GM19438 (cell line): ENCODE results near the gene GPNMB.

ENCODE experiments used
- ATAC-seq: cut with Tn5 transposase; IDR thresholded peaks from one replicate; pipeline ENCODE4 v1.9.1; 2021; ENCODE audit warnings: low read depth; ENCODE audit not compliant: unreplicated experiment

GPNMB gene

DNA sequence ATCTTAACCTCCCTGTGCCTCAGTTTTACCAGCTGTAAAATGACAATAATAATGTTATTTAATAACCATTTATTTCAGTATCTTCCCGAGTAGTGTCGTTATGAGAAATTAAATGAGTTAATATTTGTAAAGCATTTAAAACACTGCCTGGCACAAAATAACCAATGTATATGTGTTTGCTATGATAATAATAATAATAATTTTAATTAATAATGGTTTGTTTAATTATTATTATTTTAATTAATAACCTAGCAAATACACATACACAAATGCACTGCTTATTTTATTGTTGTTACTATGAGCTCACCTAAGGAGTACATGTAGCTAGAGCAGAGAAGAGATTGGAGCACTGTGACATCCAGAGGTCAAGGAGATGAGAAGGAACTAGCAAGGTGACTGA is 18.2 kb upstream of the GPNMB start:
- no peak for ATAC-seq

- no peak for ATAC-seq
These were observed 15.9 kb upstream of the GPNMB start for GRCh38 chr7:23230641-23231101.

DNA sequence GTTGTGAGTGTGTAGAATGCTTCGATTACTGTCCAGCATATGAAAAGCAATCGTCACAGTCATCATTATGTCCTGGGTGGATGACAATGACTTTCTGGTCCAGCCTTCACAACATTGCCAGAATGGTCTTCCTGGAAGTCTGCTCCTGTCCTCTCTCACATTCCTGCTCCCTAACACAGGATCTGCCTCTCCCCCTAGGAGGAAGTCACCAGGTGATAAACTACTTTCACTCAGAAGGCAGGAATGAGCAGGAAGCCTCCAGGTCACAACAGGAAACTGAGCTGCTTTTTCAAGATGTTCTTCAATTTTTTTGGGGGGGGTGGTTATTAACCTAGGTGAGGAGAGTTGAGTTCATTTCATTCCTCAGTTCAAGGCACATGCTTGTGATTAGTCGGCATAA is 13.6 kb upstream of the GPNMB start:
- ATAC-seq, result no peak

DNA sequence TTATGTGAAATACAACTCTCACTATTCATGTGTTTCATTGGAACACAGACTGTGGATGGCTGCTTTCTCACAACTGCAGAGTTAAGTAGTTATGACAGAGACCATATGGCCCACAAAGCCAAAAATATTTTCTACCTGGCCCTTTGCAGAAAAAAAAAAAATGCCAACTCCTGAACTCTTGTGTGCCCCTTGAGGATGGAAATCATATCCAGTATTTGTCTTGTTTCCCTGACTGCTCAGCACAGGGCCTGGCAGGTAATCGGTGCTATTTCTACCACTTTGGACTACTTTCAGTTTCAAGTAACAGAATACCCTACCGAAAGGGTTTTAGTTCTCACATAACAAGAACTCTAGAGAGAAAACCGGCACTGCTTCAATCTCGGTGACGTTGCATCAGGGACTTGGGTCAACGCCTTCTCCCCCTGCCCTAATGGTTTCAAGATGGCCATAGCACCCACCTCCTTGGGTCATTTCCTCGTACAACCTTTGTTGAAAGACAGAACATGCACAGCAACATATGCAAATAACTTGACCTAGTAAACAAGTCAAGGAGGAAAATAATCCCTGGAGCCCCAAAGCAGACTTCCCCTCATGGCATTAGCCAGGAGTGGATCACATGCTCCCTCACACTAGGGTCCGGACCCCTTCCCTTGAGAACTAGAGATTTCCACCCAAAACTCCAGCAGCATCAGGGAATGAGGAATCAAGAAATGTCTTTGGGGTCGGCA is 11.8 kb upstream of the GPNMB start:
- no peak for ATAC-seq

GRCh38 chr7:23235813-23236221 is 10.8 kb upstream of the GPNMB start:
- no peak for ATAC-seq

DNA sequence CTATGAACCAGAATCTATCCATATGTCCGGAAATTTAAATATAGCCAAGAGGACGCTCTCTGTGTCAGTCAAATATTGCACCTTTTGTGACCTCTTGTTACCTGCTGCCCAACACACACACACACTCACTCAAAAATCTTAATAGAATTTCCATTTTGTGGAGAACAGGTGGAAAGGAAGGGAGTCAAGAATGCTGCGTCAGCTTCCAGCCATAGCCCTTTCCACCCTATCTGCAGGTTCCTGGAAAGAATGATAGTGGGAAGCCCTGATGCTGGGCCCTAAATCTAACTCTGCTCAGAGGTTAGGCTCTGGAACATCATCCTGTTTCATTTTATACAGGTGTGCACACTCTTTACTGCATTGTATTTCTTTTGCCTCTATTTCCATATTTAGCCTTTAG is 9.6 kb upstream of the GPNMB start:
- no peak for ATAC-seq

GRCh38 chr7:23238983-23239652 is 7.5 kb upstream of the GPNMB start:
- no peak for ATAC-seq

GRCh38 chr7:23239698-23240097 is 6.9 kb upstream of the GPNMB start:
- ATAC-seq, result no peak

DNA sequence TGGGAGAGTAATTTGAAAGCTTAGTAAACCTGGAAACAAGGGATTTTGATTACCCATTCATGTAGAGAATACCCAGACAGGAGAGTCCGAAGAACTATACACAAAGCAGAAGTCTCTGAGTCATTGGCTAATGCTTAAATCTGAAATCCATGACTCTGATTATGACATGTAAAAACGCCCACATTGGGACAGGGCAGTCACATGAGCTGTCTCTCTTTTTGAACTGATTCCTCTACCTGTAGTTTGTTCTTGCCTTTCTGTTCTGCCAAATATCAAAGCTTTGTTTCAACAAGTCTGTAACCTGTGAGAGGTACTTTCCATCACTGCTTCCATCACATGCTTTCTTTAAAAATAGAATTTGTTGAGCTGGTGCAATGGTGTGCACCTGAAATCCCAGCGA is 4.3 kb upstream of the GPNMB start:
- no peak for ATAC-seq

- no peak for ATAC-seq
These were observed 3.6 kb upstream of the GPNMB start for GRCh38 chr7:23242935-23243334.

DNA sequence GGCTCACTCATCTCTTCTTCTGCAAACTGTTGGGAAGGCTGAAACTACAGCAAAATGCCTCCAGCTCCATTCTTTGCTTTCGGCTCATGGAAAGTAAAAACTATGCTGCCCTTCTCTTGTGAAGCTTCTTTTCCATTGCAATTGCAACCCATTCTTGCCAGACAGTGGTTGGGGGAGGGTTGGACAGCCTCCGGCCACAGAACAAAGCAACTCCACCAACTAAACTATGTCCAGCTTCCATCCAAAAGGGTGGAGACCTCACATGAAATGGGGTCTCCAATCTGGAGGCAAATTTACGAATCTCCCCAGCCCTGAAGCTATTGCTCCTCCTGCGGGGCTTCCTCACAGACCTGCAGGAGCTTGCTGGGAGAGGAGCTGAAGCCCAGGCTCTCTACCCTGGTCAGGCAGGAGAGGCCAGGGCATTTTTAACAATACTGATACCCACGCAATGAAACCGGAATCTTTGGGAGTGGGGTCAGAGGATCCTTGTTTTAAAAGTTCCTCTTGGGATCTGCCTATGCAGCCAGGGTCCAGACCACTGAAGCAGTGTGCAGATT is 549 bp downstream of the GPNMB start:
- ATAC-seq, result no peak

GRCh38 chr7:23247603-23248335 is 1.2 kb downstream of the GPNMB start:
- peak; percentile 57 for ATAC-seq

DNA sequence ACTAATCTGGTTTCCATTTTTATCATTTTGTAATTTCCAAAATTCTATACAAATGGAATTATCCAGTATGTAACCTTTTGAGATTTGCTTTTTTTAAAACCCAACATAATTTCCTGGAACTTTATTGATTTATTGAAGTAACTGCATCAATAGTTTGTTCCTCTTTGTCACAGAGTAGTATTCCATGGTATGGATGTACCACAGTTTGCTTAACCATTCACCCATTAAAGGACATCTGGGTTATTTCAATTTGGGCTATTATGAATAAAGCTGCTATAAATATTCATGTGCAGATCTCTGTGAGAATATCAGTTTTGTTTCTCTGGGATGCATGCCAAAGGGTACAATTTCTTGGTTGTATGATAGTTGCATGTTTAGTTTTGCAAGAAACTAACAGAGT is 2.9 kb downstream of the GPNMB start:
- ATAC-seq, result no peak

GRCh38 chr7:23254051-23254681 is 7.6 kb downstream of the GPNMB start:
- no peak for ATAC-seq

DNA sequence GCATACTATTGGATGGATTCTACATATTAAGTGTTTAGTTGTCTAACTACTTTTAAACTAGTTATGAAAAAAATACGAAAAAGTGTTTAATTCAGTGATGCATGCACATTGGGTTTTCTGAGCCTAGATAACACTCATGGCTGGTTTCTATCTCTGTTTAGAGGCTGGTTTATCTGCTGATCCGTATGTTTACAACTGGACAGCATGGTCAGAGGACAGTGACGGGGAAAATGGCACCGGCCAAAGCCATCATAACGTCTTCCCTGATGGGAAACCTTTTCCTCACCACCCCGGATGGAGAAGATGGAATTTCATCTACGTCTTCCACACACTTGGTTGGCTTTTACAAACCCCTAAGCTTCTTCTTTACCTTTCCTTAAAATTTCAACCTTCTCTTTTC is 10.2 kb downstream of the GPNMB start:
- ATAC-seq, result no peak

DNA sequence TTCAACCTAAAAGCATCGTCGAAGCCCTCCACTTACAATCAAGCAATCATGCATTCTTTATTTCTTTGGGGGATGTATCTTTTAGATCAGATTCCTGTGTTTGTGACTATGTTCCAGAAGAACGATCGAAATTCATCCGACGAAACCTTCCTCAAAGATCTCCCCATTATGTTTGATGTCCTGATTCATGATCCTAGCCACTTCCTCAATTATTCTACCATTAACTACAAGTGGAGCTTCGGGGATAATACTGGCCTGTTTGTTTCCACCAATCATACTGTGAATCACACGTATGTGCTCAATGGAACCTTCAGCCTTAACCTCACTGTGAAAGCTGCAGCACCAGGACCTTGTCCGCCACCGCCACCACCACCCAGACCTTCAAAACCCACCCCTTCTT is 13.8 kb downstream of the GPNMB start:
- ATAC-seq, result no peak

DNA sequence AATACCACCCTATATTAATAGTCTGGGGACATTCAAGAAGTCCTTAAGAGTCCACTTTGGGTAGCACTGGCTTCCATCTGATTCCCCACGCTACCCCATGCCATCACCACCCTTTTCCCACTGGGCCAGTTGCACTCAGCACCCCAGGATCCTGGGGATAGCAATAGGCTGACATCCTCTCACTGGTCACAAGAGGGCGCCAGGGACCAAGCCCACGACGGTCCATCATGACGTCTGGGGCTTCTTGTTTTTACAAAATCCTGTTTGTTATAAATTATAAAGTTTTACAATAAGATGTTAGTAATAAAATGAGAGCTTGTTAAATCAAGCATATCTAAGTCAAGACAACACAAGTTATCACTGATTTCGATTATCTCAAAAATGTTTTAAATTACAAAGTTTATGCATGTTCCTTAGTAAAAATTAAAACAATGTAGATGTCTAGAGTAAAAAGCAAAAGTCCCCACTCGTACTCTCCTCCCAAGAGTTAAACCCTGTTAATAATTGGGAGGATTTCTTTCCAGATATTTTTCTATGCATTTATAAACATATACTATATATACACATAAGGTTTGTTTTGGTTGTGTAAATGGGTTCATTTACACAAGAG is 15.4 kb downstream of the GPNMB start:
- ATAC-seq, result peak; percentile 66

- ATAC-seq, result no peak
These were observed 18.4 kb downstream of the GPNMB start for GRCh38 chr7:23264916-23265458.

DNA sequence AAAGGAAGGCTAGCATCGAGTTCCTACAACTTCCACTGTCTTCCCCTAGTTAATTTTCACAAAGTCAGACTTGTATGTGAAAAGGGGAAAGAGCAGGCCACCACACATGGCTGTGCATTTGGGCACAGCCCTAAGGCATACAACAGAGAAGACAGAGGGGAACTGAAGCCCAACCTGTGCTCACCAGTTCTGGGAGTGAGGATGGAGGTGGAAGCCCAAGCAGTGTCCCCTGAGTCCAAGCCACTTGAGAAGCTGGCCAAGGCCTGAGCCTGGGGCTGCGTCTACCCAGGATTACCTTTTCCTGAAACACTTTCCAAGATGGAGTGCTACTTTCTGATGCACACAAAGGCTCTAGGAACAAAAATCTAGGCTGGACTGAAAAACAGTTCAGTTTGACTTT is 20.3 kb downstream of the GPNMB start:
- no peak for ATAC-seq

DNA sequence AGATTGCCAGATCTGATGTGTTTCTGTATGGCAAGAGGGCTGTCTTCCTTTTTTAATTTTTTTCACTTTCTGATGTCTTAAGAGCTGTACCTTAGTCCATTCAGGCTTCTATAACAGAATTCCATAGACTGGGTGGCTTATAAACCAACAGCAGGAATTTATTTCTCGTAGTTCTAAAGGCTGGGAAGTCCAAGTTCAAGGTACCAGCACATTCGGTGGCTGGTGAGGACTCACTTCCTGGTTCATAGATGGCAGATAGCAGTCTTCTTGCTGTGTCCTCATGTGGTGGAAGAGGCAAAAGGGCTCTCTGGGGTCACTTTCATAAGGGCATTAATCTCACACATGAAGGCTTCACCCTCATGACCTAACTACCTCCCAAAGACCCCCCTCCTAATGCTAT is 20.8 kb downstream of the GPNMB start:
- ATAC-seq, result no peak
